BJ (cell line): ENCODE measurements around the gene MEOX2. TPM values are rescaled to one million over a fixed set of nuclear protein-coding genes. Genes with fewer than 3 reads are reported as not detected.

Source experiments
- CTCF ChIA-PET: fragments of 350-600 bp; formaldehyde crosslinking; extraction: SDS; loops from one replicate; lab custom pipeline; 2021; ENCODE audit warnings: antibody characterized with exemption, inconsistent platforms; lab: Yijun Ruan, JAX
- POLR2A ChIA-PET: fragments of 300-600 bp; sonication (Branson Sonifier 250); formaldehyde crosslinking; extraction: SDS; loops from one replicate; lab custom pipeline; 2021; ENCODE audit warnings: antibody characterized with exemption; lab: Charles Lee
- DNase-seq: peaks from one replicate; pipeline ENCODE4 v3.0.0-alpha.2; 2011; ENCODE audit warnings: low read depth
- H3K27me3 ChIP-seq: 2 replicates; pipeline ENCODE4 v1.6.0; 2011; ENCODE audit warnings: low read length; ENCODE audit not compliant: control insufficient read depth, insufficient read depth
- H3K36me3 ChIP-seq: 2 replicates; pipeline ENCODE4 v1.5.1; 2011; ENCODE audit warnings: low read length; ENCODE audit not compliant: control insufficient read depth, insufficient read depth
- H3K4me3 ChIP-seq: 2 replicates; pipeline ENCODE4 v1.5.1; 2011; ENCODE audit warnings: low read depth, mild to moderate bottlenecking, control low read depth, low read length
- polyA plus RNA-seq: library from polyadenylated mRNA; depleted of rRNA; stranded (reverse); fragments of >200 nt; gene quantifications from 2 replicates; pipeline ENCODE4 v1.2.3, GENCODE V29; 2011
- TF ChIP-seq, protein P1 (sequence below): IDR thresholded peaks from 2 replicates; pipeline ENCODE4 v1.5.1; 2011; ENCODE audit warnings: low read depth, mild to moderate bottlenecking, control low read depth, inconsistent platforms, low read length, moderate library complexity; ENCODE audit not compliant: insufficient read depth

Gene MEOX2
- polyA plus RNA-seq, 1 experiment: not detected

DNA sequence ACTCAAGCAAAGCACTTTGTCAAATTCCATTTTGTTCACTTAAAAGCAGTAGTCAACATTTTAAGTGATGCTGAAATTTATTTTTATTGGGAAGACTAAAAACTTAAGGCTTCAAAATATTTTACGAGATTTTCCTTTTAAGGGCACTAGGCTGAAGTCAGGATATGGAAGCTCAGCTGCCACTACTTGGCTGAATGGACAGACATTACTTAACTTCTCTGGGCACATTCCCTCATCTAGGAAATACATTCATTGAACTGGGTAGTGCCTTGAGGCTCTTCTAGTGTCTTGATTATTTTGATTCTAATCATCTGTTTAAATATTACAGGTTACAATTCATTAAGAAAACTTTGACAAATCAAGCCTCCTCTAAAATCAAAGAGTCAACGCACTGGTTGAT is 11.1 kb downstream of the MEOX2 start:
- Histone ChIP-seq H3K27me3 (no peaks in the 10 kb centered on the region), H3K36me3 (no peaks in the 10 kb centered on the region), H3K4me3 (no peak overlapping the region)
- ChIA-PET POLR2A (no interaction called here), CTCF (no interaction called here)
- TF ChIP-seq, protein P1, sequence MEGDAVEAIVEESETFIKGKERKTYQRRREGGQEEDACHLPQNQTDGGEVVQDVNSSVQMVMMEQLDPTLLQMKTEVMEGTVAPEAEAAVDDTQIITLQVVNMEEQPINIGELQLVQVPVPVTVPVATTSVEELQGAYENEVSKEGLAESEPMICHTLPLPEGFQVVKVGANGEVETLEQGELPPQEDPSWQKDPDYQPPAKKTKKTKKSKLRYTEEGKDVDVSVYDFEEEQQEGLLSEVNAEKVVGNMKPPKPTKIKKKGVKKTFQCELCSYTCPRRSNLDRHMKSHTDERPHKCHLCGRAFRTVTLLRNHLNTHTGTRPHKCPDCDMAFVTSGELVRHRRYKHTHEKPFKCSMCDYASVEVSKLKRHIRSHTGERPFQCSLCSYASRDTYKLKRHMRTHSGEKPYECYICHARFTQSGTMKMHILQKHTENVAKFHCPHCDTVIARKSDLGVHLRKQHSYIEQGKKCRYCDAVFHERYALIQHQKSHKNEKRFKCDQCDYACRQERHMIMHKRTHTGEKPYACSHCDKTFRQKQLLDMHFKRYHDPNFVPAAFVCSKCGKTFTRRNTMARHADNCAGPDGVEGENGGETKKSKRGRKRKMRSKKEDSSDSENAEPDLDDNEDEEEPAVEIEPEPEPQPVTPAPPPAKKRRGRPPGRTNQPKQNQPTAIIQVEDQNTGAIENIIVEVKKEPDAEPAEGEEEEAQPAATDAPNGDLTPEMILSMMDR: no peak
- no peak for DNase-seq

DNA sequence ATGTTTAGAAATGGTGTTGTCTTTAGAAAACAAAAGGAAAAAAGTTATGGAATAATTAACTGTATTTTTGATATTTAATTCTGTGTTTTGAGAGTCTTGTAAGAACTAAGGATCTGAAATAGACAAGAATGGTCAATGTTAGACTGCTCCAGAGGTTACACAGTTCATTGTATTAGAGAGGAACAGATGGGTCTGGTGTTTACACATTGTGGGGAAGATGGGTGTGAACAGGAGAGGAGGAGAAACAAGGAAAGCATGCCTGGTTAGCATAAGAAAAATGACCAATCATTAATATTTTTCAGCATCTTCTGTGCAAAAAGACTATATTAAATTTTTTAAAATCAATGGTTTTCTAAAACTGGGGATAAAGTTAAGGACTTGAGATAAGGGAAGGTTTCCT is 11.9 kb downstream of the MEOX2 start:
- ChIA-PET CTCF (no interaction called here), POLR2A (no interaction called here)
- H3K27me3 ChIP-seq: no peaks in the 10 kb centered on the region
- no peaks in the 10 kb centered on the region for H3K36me3 ChIP-seq
- H3K4me3 ChIP-seq: no peak overlapping the region
- TF ChIP-seq, protein P1: no peak
- no peak for DNase-seq

DNA sequence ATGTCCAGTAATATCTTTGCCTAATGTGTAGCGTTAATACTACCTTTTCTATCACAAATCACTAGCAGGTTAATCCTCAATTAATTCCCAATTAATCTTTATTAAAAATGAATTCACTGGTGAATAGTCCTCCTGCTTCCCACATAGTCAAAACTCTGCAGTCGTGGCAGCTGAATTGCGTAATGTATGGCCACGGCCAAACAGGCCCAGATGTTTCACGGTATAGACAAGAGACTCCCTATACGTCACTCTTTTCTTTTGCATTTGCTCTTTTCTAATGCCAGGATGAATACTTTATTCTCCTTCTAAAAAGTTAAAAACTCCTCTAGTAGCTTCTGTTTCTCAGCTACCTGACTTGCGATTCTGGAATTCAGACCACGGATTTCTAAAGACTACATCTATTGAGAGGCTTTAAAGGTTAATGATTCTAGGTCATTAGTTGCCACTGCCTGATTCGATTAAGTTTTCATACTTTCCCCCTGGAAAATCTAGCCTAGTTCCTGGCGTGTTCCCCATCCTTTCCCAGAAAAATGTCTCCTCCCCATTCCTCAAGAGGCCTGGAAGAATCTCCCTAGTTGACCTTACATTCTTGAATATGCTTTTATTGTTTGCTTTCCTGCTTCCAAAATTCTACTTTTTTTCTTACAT is 16.9 kb downstream of the MEOX2 start:
- ChIA-PET CTCF (no interaction called here), POLR2A (no interaction called here)
- Histone ChIP-seq H3K27me3 (no peaks in the 10 kb centered on the region), H3K4me3 (no peak overlapping the region), H3K36me3 (no peaks in the 10 kb centered on the region)
- no peak for DNase-seq
- TF ChIP-seq, protein P1: no peak

DNA sequence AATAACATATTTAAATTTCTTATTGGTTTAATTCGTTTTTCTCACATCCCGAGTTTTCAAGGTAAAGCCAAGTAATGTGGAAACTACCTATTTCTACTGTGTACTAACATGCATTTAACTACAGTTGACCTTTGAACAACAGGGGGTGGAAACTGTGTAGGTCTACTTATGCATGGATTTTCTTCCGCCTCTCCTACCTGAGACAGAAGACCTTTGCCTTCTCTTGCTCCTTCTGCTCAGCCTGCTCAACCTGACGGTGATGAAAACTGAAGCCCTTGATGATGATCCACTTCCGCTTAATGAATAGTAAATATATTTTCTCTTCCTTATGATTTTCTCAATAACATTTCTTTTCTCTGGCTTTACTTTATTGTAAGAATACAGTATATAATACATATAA is 18.5 kb downstream of the MEOX2 start:
- TF ChIP-seq, protein P1: no peak
- H3K4me3 ChIP-seq: no peak overlapping the region
- CTCF ChIA-PET: interaction anchor here (0.8 kb wide), 1 partner anchor 10 kb away, joined by 3 read pairs; no protein-coding TSS in a partner anchor
- POLR2A ChIA-PET: no interaction called here
- no peaks in the 10 kb centered on the region for H3K36me3 ChIP-seq
- DNase-seq: no peak
- H3K27me3 ChIP-seq: no peaks in the 10 kb centered on the region

DNA sequence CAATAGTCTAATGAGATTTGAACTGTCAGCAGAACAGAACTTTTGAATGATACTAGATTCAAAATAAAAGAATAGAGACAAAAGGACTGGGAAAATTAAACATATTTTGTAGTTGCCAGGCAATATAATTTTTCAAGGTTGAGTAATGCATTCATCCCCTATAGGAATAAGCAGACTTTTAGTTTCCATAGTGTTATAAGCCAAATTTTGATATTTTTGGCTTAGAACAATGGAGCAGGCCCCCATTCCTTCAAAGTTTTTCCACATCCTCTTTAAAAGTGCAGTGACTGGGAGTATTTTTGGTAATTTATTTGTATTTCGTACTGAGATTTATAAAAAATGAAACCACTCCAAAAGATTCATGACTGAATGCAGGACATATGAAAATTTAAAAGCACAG is 24.0 kb downstream of the MEOX2 start:
- Histone ChIP-seq H3K4me3 (no peak overlapping the region), H3K27me3 (no peaks in the 10 kb centered on the region), H3K36me3 (no peaks in the 10 kb centered on the region)
- DNase-seq: no peak
- ChIA-PET CTCF (no interaction called here), POLR2A (no interaction called here)
- TF ChIP-seq, protein P1: no peak
